MCF 10A (cell line): ENCODE data around the gene FLT3. TPM values are rescaled to one million over a fixed set of nuclear protein-coding genes. Genes with fewer than 3 reads are reported as not detected.

Experiments
- BruUV-seq: library from RNA; stranded (reverse); fragments of 400-500 nt; replicated peaks from 2 replicates; lab custom pipeline; 2021; lab: Mats Ljungman, UMichigan
- CTCF ChIA-PET: fragments of 300-600 bp; sonication (Branson Sonifier 250); formaldehyde crosslinking; extraction: SDS; loops from one replicate; lab custom pipeline; 2021; ENCODE audit warnings: antibody characterized with exemption, inconsistent platforms; lab: Yijun Ruan, JAX
- POLR2A ChIA-PET: fragments of 300-600, 350-650 bp; sonication (Branson Sonifier 250); formaldehyde crosslinking; extraction: SDS; loops from one replicate; lab custom pipeline; 2020; ENCODE audit warnings: antibody characterized with exemption, inconsistent platforms; lab: Yijun Ruan, JAX
- DNase-seq: peaks from one replicate; pipeline ENCODE4 v3.0.0-alpha.2; 2018; ENCODE audit not compliant: unreplicated experiment
- H3K27ac Mint-ChIP-seq: one replicate; pipeline ENCODE4 v1.8.0; 2022; ENCODE audit warnings: mild to moderate bottlenecking, low read depth, mixed read lengths; ENCODE audit not compliant: unreplicated experiment
- H3K27me3 Mint-ChIP-seq: one replicate; pipeline ENCODE4 v1.8.0; 2022; ENCODE audit warnings: mixed read lengths; ENCODE audit not compliant: insufficient read depth, unreplicated experiment
- H3K36me3 Mint-ChIP-seq: one replicate; pipeline ENCODE4 v1.8.0; 2022; ENCODE audit warnings: mild to moderate bottlenecking, moderate library complexity, mixed read lengths; ENCODE audit not compliant: insufficient read depth, unreplicated experiment
- H3K4me1 Mint-ChIP-seq: one replicate; pipeline ENCODE4 v1.8.0; 2022; ENCODE audit warnings: mixed read lengths; ENCODE audit not compliant: insufficient read depth, unreplicated experiment
- H3K4me3 Mint-ChIP-seq: one replicate; pipeline ENCODE4 v1.8.0; 2022; ENCODE audit warnings: mild to moderate bottlenecking, moderate library complexity, mixed read lengths; ENCODE audit not compliant: unreplicated experiment
- H3K9me3 Mint-ChIP-seq: one replicate; pipeline ENCODE4 v1.8.0; 2022; ENCODE audit warnings: mixed read lengths; ENCODE audit not compliant: unreplicated experiment
- intact Hi-C: fragments of 100-400 bp; cut with micrococcal nuclease; formaldehyde crosslinking; loops from 2 replicates; pipeline ENCODE4 v1.14.1; 2022
- total RNA-seq: library from RNA; stranded (reverse); gene quantifications from 2 replicates; pipeline ENCODE4 v1.2.3, GENCODE V29; 2022
- TF ChIP-seq, protein P1 (sequence below): fragments of 200-600 bp; IDR thresholded peaks from one replicate; pipeline ENCODE4 v1.8.0; 2022; ENCODE audit warnings: antibody characterized with exemption, mild to moderate bottlenecking; ENCODE audit not compliant: unreplicated experiment

The FLT3 gene
- total RNA-seq, 1 experiment from 2014 or later: not detected

DNA sequence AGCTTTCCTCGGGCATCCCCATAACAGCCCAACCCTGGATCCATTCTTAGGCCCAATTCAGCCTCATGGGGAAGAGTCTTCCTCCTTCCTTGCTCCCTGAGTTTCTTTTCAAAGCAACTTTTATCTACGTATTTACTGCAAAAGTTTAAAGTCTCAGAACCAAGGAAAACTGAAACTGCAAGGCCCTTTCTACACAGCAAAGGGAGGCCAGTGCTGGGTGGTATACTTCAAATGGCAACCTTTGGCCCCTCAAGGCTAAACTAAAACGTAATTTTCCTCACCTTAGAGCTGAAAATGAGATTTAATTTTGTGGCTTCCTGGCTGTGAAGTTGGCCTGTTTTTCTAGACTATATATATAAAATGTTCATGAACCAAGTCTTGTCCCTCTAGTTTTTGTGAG is 136.9 kb downstream of the FLT3 start:
- Mint-ChIP-seq H3K4me3 (no peak overlapping the region), H3K4me1 (no peaks in the 10 kb centered on the region), H3K27me3 (peaks cover 16% of the 10 kb centered on the region), H3K9me3 (no peaks in the 10 kb centered on the region), H3K27ac (no peak overlapping the region), H3K36me3 (peaks cover 6% of the 10 kb centered on the region)
- BruUV-seq: no TSS peak
- TF ChIP-seq, protein P1, sequence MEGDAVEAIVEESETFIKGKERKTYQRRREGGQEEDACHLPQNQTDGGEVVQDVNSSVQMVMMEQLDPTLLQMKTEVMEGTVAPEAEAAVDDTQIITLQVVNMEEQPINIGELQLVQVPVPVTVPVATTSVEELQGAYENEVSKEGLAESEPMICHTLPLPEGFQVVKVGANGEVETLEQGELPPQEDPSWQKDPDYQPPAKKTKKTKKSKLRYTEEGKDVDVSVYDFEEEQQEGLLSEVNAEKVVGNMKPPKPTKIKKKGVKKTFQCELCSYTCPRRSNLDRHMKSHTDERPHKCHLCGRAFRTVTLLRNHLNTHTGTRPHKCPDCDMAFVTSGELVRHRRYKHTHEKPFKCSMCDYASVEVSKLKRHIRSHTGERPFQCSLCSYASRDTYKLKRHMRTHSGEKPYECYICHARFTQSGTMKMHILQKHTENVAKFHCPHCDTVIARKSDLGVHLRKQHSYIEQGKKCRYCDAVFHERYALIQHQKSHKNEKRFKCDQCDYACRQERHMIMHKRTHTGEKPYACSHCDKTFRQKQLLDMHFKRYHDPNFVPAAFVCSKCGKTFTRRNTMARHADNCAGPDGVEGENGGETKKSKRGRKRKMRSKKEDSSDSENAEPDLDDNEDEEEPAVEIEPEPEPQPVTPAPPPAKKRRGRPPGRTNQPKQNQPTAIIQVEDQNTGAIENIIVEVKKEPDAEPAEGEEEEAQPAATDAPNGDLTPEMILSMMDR: no peak
- intact Hi-C loops: no loop called here
- ChIA-PET POLR2A (no interaction called here), CTCF (no interaction called here)
- DNase-seq: no peak

DNA sequence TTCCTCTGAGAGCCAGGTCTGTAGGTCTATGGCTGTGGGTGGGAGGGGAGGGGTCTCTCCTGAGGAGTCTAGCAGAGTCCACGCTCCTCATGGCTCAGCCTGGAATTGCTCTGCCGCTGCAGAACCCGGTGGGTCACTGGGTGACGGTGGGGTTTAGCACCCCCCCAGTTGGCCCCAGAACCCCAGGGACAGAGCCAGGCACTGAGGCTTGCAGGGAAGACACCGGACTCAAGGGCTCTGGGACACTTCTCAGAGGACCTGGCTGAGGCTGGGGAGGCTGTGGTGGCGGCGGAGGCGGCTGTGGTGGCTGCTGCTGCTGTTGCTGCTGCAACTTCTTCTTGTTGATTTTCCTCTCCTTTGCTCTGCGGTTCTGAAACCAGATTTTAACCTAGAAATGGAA is 137.4 kb downstream of the FLT3 start:
- ChIA-PET POLR2A (no interaction called here), CTCF (interaction anchor here (0.7 kb wide), 1 partner anchor 578 kb away, joined by 4 read pairs; no protein-coding TSS in a partner anchor)
- Mint-ChIP-seq H3K27ac (no peak overlapping the region), H3K36me3 (peaks cover 6% of the 10 kb centered on the region), H3K9me3 (no peaks in the 10 kb centered on the region), H3K27me3 (peaks cover 11% of the 10 kb centered on the region), H3K4me3 (no peak overlapping the region), H3K4me1 (no peaks in the 10 kb centered on the region)
- intact Hi-C loops: no loop called here
- TF ChIP-seq, protein P1: no peak
- no peak for DNase-seq
- BruUV-seq: no TSS peak

DNA sequence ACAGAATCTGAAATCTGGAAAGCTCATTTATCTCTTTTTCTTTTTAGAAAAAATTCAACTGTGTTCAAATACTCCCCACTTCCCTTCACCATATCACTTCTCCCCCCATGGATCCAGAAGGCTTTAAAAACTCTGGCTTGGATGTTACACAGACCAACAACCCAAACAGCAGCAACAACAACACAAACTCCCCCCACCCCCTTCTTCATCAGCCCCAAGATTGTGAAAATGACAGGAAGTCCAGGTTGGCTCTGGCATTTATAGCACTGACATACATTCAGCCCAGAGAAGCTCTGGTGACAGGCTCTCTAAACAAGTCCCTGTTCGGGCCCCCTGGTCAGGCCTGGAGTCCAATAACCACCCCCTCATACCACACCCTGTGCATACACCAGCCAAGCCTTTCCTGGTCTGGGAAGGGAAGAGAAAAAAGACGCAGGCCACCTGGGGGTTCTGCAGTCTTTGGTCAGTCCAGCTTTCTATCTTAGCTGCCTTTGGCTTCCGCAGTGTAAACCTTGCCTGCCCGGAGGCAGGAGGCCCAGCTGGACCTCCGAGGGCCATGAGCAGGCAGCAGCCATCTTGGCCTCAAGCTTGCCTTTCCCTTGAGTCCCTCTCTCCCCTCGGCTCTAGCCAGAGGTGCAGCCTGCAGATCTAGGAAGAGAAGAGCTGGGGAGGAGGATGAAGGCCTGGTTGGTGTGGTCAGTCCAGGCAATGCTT is 138.1 kb downstream of the FLT3 start:
- TF ChIP-seq, protein P1: no peak
- ChIA-PET POLR2A (interaction anchor here (0.7 kb wide), 1 partner anchor 131 kb away, joined by 3 read pairs; no protein-coding TSS in a partner anchor), CTCF (interaction anchor here (0.5 to 2.7 kb wide), 9 partner anchors 22 to 1562 kb away, joined by 3 to 21 read pairs (median 4); no protein-coding TSS in a partner anchor)
- Mint-ChIP-seq H3K9me3 (no peaks in the 10 kb centered on the region), H3K4me3 (no peak overlapping the region), H3K36me3 (peaks cover 6% of the 10 kb centered on the region), H3K27me3 (peaks cover 4% of the 10 kb centered on the region), H3K27ac (no peak overlapping the region), H3K4me1 (no peaks in the 10 kb centered on the region)
- no TSS peak for BruUV-seq
- intact Hi-C loops: no loop called here
- DNase-seq: no peak

DNA sequence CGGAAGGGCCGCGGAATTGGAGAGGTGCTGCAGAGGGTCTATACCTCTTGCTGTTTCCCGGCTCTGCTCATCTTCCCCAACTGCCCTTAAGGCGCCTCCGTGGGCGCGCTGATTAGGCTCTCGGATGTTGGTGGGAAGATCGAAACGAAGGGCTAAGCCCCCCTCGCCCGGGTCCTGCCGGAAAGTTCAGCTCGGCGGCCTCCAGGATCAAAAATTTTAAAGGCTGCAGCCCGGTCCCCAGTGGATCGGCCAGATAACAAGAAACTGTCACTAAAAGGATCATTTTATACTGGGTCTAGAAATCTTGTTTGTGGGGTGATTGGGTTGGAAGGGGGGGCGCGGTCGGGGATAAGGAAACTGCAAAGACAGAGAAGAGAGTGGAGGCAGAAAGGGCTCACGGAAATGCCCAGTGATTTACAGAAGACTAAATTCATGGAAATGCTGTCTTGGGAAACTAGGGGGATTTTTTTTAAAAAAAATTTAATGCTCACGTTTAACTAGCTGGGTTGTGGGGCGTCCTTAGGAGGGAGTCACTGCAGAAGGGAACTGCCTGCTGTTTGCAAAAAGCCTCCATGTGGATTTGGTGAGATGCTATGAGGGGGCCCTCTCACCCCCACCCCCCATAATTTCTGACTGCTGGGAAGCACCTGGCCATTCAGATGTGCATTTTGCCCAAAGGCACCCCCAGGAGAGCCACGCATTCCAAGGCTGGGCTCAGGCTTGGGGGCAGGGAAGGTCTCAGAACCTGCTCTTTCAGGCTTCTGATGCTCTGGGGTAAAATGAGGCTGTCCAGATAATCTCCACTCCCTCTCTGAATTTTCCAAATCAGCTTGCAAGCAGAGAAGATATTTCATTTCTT is 138.9 kb downstream of the FLT3 start:
- ChIA-PET CTCF (interaction anchor here (0.5 to 2.7 kb wide), 15 partner anchors 15 to 1561 kb away, joined by 3 to 21 read pairs (median 4); no protein-coding TSS in a partner anchor), POLR2A (interaction anchor here (0.7 kb wide), 1 partner anchor 132 kb away, joined by 3 read pairs; no protein-coding TSS in a partner anchor)
- H3K9me3 Mint-ChIP-seq: no peaks in the 10 kb centered on the region
- no TSS peak for BruUV-seq
- H3K27me3 Mint-ChIP-seq: no peaks in the 10 kb centered on the region
- H3K4me3 Mint-ChIP-seq: peak overlapping the region; percentile 61
- H3K36me3 Mint-ChIP-seq: peaks cover 6% of the 10 kb centered on the region
- no peak overlapping the region for H3K27ac Mint-ChIP-seq
- no peak for DNase-seq
- H3K4me1 Mint-ChIP-seq: no peaks in the 10 kb centered on the region
- TF ChIP-seq, protein P1: no peak
- intact Hi-C loops: no loop called here
